ENCODE measurements around the gene SPDYE3.
"Not testable (repeated sequence)": the region's sequence is repeated elsewhere in the genome, so short reads cannot be mapped to it uniquely, and the experiment has no call there.

SPDYE3 gene, protein sequence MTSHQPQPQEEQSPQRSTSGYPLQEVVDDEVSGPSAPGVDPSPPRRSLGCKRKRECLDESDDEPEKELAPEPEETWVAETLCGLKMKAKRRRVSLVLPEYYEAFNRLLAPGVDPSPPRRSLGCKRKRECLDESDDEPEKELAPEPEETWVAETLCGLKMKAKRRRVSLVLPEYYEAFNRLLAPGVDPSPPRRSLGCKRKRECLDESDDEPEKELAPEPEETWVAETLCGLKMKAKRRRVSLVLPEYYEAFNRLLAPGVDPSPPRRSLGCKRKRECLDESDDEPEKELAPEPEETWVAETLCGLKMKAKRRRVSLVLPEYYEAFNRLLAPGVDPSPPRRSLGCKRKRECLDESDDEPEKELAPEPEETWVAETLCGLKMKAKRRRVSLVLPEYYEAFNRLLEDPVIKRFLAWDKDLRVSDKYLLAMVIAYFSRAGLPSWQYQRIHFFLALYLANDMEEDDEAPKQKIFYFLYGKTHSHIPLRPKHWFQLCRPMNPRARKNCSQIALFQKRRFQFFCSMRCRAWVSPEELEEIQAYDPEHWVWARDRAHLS

DNA sequence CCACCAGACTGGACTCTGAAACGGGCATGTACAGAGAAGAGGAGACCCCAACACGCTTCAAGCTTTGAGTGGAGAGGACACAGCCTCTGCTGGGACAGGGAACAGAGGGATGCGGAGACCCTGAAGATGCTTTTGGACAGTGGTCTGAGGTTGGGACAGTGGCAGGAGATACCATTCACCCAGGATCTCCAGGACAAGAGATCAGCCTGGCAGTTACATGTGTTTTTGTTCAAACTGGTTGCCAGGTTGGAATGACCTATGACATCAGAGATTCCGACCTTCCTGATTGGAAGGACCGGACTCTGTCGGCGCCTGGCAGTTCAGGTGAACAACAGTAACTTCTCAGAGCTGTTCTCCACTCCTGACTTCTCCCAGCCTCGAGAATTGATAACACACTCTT, at the start of gene SPDYE3:
SPDYE3 (plus strand) TSS at position 301 of the 400 bp plus-strand sequence. CDS start 184 bp downstream, outside the sequence.
- not testable (repeated sequence) for DNase-seq (ENCODE audit: low spot score); ATAC-seq (ENCODE audit: low read depth); H3K27ac ChIP-seq (ENCODE audit: poor library complexity, severe bottlenecking); H3K4me1 ChIP-seq (ENCODE audit: insufficient read depth, poor library complexity, severe bottlenecking); H3K27me3 ChIP-seq (ENCODE audit: insufficient read depth, poor library complexity, severe bottlenecking); H3K4me3 ChIP-seq (ENCODE audit: severe bottlenecking); H3K36me3 ChIP-seq (ENCODE audit: low read depth); H3K9me3 ChIP-seq (ENCODE audit: severe bottlenecking)

GRCh38 chr7:100259984-100260383, 47.5 kb upstream of the SPDYE3 start:
- not testable (repeated sequence) for H3K27ac ChIP-seq (ENCODE audit: poor library complexity, severe bottlenecking); H3K4me1 ChIP-seq (ENCODE audit: insufficient read depth, poor library complexity, severe bottlenecking); H3K9me3 ChIP-seq (ENCODE audit: severe bottlenecking); H3K36me3 ChIP-seq (ENCODE audit: low read depth); DNase-seq (ENCODE audit: low spot score); H3K4me3 ChIP-seq (ENCODE audit: severe bottlenecking); H3K27me3 ChIP-seq (ENCODE audit: insufficient read depth, poor library complexity, severe bottlenecking); ATAC-seq (ENCODE audit: low read depth)

DNA sequence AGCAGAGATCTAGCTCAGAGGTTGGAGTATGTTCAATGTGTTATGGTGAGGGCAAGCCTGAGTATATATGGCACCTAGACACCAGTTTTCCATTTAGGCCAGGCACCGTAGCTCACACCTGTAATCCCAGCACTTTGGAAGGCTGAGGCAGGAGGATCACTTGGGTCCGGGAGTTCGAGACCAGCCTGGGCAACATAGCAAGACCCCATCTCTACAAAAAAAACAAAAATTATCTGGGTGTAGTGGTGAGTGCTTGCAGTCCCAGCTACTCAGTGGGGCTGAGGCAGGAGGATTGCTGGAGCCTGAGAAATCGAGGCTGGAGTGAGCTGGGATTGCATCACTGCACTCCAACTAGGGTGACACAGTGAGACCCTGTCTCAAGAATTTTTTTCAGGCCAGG, 44.6 kb upstream of the SPDYE3 start:
- H3K36me3 ChIP-seq (ENCODE audit: low read depth); ATAC-seq (ENCODE audit: low read depth); H3K27me3 ChIP-seq (ENCODE audit: insufficient read depth, poor library complexity, severe bottlenecking); DNase-seq (ENCODE audit: low spot score); H3K4me1 ChIP-seq (ENCODE audit: insufficient read depth, poor library complexity, severe bottlenecking); H3K27ac ChIP-seq (ENCODE audit: poor library complexity, severe bottlenecking); H3K4me3 ChIP-seq (ENCODE audit: severe bottlenecking); H3K9me3 ChIP-seq (ENCODE audit: severe bottlenecking): not testable (repeated sequence)

- not testable (repeated sequence) for H3K4me1 ChIP-seq (ENCODE audit: insufficient read depth, poor library complexity, severe bottlenecking); H3K4me3 ChIP-seq (ENCODE audit: severe bottlenecking); H3K9me3 ChIP-seq (ENCODE audit: severe bottlenecking); ATAC-seq (ENCODE audit: low read depth); H3K27ac ChIP-seq (ENCODE audit: poor library complexity, severe bottlenecking); H3K36me3 ChIP-seq (ENCODE audit: low read depth); H3K27me3 ChIP-seq (ENCODE audit: insufficient read depth, poor library complexity, severe bottlenecking); DNase-seq (ENCODE audit: low spot score)
Measured at GRCh38 chr7:100264223-100264622, 43.3 kb upstream of the SPDYE3 start.

- not testable (repeated sequence) for DNase-seq (ENCODE audit: low spot score); H3K4me1 ChIP-seq (ENCODE audit: insufficient read depth, poor library complexity, severe bottlenecking); ATAC-seq (ENCODE audit: low read depth); H3K27me3 ChIP-seq (ENCODE audit: insufficient read depth, poor library complexity, severe bottlenecking); H3K36me3 ChIP-seq (ENCODE audit: low read depth); H3K9me3 ChIP-seq (ENCODE audit: severe bottlenecking); H3K27ac ChIP-seq (ENCODE audit: poor library complexity, severe bottlenecking); H3K4me3 ChIP-seq (ENCODE audit: severe bottlenecking)
Measured at GRCh38 chr7:100264669-100265165, 42.8 kb upstream of the SPDYE3 start.

GRCh38 chr7:100265851-100266250, 41.7 kb upstream of the SPDYE3 start:
- H3K36me3 ChIP-seq (ENCODE audit: low read depth); H3K4me3 ChIP-seq (ENCODE audit: severe bottlenecking); H3K27ac ChIP-seq (ENCODE audit: poor library complexity, severe bottlenecking); H3K9me3 ChIP-seq (ENCODE audit: severe bottlenecking); H3K27me3 ChIP-seq (ENCODE audit: insufficient read depth, poor library complexity, severe bottlenecking); H3K4me1 ChIP-seq (ENCODE audit: insufficient read depth, poor library complexity, severe bottlenecking); DNase-seq (ENCODE audit: low spot score); ATAC-seq (ENCODE audit: low read depth): not testable (repeated sequence)

- ATAC-seq (ENCODE audit: low read depth) (no peak), DNase-seq (ENCODE audit: low spot score) (no peak)
- Histone ChIP-seq H3K36me3 (ENCODE audit: low read depth) (no peaks in the 10 kb centered on the region), H3K4me3 (ENCODE audit: severe bottlenecking) (no peak overlapping the region), H3K9me3 (ENCODE audit: severe bottlenecking) (no peaks in the 10 kb centered on the region), H3K27me3 (ENCODE audit: insufficient read depth, poor library complexity, severe bottlenecking) (no peaks in the 10 kb centered on the region), H3K27ac (ENCODE audit: poor library complexity, severe bottlenecking) (no peak overlapping the region), H3K4me1 (ENCODE audit: insufficient read depth, poor library complexity, severe bottlenecking) (no peaks in the 10 kb centered on the region)
- TF ChIP-seq, protein P1, sequence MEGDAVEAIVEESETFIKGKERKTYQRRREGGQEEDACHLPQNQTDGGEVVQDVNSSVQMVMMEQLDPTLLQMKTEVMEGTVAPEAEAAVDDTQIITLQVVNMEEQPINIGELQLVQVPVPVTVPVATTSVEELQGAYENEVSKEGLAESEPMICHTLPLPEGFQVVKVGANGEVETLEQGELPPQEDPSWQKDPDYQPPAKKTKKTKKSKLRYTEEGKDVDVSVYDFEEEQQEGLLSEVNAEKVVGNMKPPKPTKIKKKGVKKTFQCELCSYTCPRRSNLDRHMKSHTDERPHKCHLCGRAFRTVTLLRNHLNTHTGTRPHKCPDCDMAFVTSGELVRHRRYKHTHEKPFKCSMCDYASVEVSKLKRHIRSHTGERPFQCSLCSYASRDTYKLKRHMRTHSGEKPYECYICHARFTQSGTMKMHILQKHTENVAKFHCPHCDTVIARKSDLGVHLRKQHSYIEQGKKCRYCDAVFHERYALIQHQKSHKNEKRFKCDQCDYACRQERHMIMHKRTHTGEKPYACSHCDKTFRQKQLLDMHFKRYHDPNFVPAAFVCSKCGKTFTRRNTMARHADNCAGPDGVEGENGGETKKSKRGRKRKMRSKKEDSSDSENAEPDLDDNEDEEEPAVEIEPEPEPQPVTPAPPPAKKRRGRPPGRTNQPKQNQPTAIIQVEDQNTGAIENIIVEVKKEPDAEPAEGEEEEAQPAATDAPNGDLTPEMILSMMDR (IDR thresholded peaks at IDR 0.05; ENCODE audit: poor library complexity, severe bottlenecking), result no peak
Measured at GRCh38 chr7:100266576-100267354, 40.7 kb upstream of the SPDYE3 start.
